H9 (cell line): Measurements from ENCODE around the gene MAPK8IP3. TPM values are rescaled to one million over a fixed set of nuclear protein-coding genes. Genes with fewer than 3 reads are reported as not detected.

Source experiments
- DNase-seq: peaks from one replicate; pipeline ENCODE4 v3.0.0-alpha.2; 2017
- H2AFZ ChIP-seq: one replicate; pipeline ENCODE4 v1.6.1; 2013; ENCODE audit warnings: mild to moderate bottlenecking, low read length, control low read depth, moderate library complexity
- H2AK5ac ChIP-seq: 2 replicates; pipeline ENCODE4 v1.6.1; 2013; ENCODE audit warnings: low read length, control low read depth, mixed read lengths; ENCODE audit not compliant: insufficient read length
- H2BK120ac ChIP-seq: one replicate; pipeline ENCODE4 v1.6.1; 2013; ENCODE audit warnings: low read depth, mild to moderate bottlenecking, low read length, control low read depth, inconsistent platforms; ENCODE audit not compliant: poor library complexity, severe bottlenecking
- H2BK12ac ChIP-seq: 2 replicates; pipeline ENCODE4 v1.6.1; 2013; ENCODE audit warnings: low read length, control low read depth, mixed read lengths, low read depth; ENCODE audit not compliant: insufficient read length
- H2BK15ac ChIP-seq: 2 replicates; pipeline ENCODE4 v1.6.1; 2013; ENCODE audit warnings: low read depth, low read length, control low read depth
- H2BK20ac ChIP-seq: one replicate; pipeline ENCODE4 v1.6.1; 2013; ENCODE audit warnings: low read depth, mild to moderate bottlenecking, low read length, control low read depth, inconsistent platforms; ENCODE audit not compliant: poor library complexity, severe bottlenecking
- H2BK5ac ChIP-seq: 2 replicates; pipeline ENCODE4 v1.6.1; 2013; ENCODE audit warnings: low read length, control low read depth, mixed read lengths; ENCODE audit not compliant: insufficient read length
- H3K14ac ChIP-seq: 2 replicates; pipeline ENCODE4 v1.6.1; 2013; ENCODE audit warnings: low read length, control low read depth; ENCODE audit not compliant: insufficient read depth
- H3K18ac ChIP-seq: 2 replicates; pipeline ENCODE4 v1.6.1; 2013; ENCODE audit warnings: low read depth, mild to moderate bottlenecking, mixed read lengths, low read length, control low read depth; ENCODE audit not compliant: insufficient read length
- H3K23ac ChIP-seq: 2 replicates; pipeline ENCODE4 v1.6.1; 2013; ENCODE audit warnings: low read length, control low read depth, mixed read lengths, low read depth; ENCODE audit not compliant: insufficient read length
- H3K23me2 ChIP-seq: 2 replicates; pipeline ENCODE4 v1.6.1; 2013; ENCODE audit warnings: low read depth, mild to moderate bottlenecking, mixed read lengths, low read length, control low read depth; ENCODE audit not compliant: insufficient read length, poor library complexity, severe bottlenecking
- H3K27ac ChIP-seq: 2 replicates; pipeline ENCODE4 v1.5.1; 2013; ENCODE audit warnings: low read length, control low read depth, mixed read lengths, low read depth; ENCODE audit not compliant: insufficient read length
- H3K27me3 ChIP-seq: 2 replicates; pipeline ENCODE4 v1.6.1; 2013; ENCODE audit warnings: low read length, control low read depth, inconsistent platforms; ENCODE audit not compliant: insufficient read depth
- H3K4ac ChIP-seq: 2 replicates; pipeline ENCODE4 v1.6.1; 2013; ENCODE audit warnings: low read depth, mild to moderate bottlenecking, control low read depth, inconsistent platforms, low read length, moderate library complexity
- H3K4me1 ChIP-seq: 2 replicates; pipeline ENCODE4 v1.6.1; 2013; ENCODE audit warnings: low read length, control low read depth, inconsistent platforms; ENCODE audit not compliant: insufficient read depth
- H3K4me2 ChIP-seq: 2 replicates; pipeline ENCODE4 v1.6.1; 2013; ENCODE audit warnings: low read length, control low read depth, mixed read lengths; ENCODE audit not compliant: insufficient read length, insufficient read depth
- H3K56ac ChIP-seq: 2 replicates; pipeline ENCODE4 v1.6.1; 2013; ENCODE audit warnings: low read depth, mild to moderate bottlenecking, mixed read lengths, low read length, control low read depth; ENCODE audit not compliant: insufficient read length
- H3K79me1 ChIP-seq: 2 replicates; pipeline ENCODE4 v1.6.1; 2013; ENCODE audit warnings: low read depth, mild to moderate bottlenecking, moderate library complexity, low read length, control low read depth, inconsistent platforms; ENCODE audit not compliant: insufficient read depth, poor library complexity, severe bottlenecking
- H3K79me2 ChIP-seq: 2 replicates; pipeline ENCODE4 v1.6.1; 2013; ENCODE audit warnings: low read length, control low read depth, inconsistent platforms; ENCODE audit not compliant: insufficient read depth
- H3K9ac ChIP-seq: 2 replicates; pipeline ENCODE4 v1.6.1; 2013; ENCODE audit warnings: low read length, control low read depth, mixed read lengths; ENCODE audit not compliant: insufficient read length; ENCODE audit errors: extremely low read depth
- H3K9me3 ChIP-seq: one replicate; pipeline ENCODE4 v1.6.1; 2013; ENCODE audit warnings: low read depth, low read length, inconsistent platforms; ENCODE audit not compliant: control insufficient read depth
- H3T11ph ChIP-seq: one replicate; pipeline ENCODE4 v1.6.1; 2013; ENCODE audit warnings: mild to moderate bottlenecking, low read length, control low read depth, inconsistent platforms
- H4K20me1 ChIP-seq: one replicate; pipeline ENCODE4 v1.6.1; 2013; ENCODE audit not compliant: control insufficient read depth, insufficient read length, insufficient read depth
- H4K5ac ChIP-seq: 2 replicates; pipeline ENCODE4 v1.6.1; 2013; ENCODE audit warnings: low read depth, mild to moderate bottlenecking, mixed read lengths, low read length, control low read depth; ENCODE audit not compliant: insufficient read length
- H4K8ac ChIP-seq: replicated peaks from 2 replicates; pipeline ENCODE4 v1.6.1; 2013; ENCODE audit warnings: low read length, control low read depth, mixed read lengths, low read depth; ENCODE audit not compliant: insufficient read length
- H4K91ac ChIP-seq: 2 replicates; pipeline ENCODE4 v1.6.1; 2013; ENCODE audit warnings: low read depth, mild to moderate bottlenecking, moderate library complexity, mixed read lengths, low read length, control low read depth; ENCODE audit not compliant: insufficient read length
- H3K27ac Mint-ChIP-seq, 3 experiments: 2 replicates in 2 of 3; 3 replicates in 1 of 3; pipeline ENCODE4 v1.8.0; 2020 to 2021; ENCODE audit warnings: mixed read lengths in 3 of 3, mild to moderate bottlenecking in 1 of 3, moderate library complexity in 1 of 3
- H3K27me3 Mint-ChIP-seq: 2 replicates; pipeline ENCODE4 v1.8.0; 2021; ENCODE audit warnings: low read depth, mild to moderate bottlenecking, moderate library complexity, mixed read lengths
- H3K36me3 Mint-ChIP-seq, 3 experiments: 2 replicates in 2 of 3; 3 replicates in 1 of 3; pipeline ENCODE4 v1.8.0; 2020 to 2021; ENCODE audit warnings: low read depth in 3 of 3, mixed read lengths in 3 of 3; ENCODE audit not compliant: insufficient read depth in 1 of 3
- H3K4me1 Mint-ChIP-seq, 2 experiments: 2 replicates each; pipeline ENCODE4 v1.8.0; 2020; ENCODE audit warnings: mixed read lengths in 2 of 2
- H3K4me3 Mint-ChIP-seq, 2 experiments: 2 replicates in 1 of 2; 3 replicates in 1 of 2; pipeline ENCODE4 v1.8.0; 2020 to 2021; ENCODE audit warnings: mild to moderate bottlenecking in 2 of 2, mixed read lengths in 2 of 2, moderate library complexity in 1 of 2
- H3K9me3 Mint-ChIP-seq, 2 experiments: 2 replicates in 1 of 2; 3 replicates in 1 of 2; pipeline ENCODE4 v1.8.0; 2020; ENCODE audit warnings: mild to moderate bottlenecking in 2 of 2, mixed read lengths in 2 of 2, moderate library complexity in 1 of 2
- WGBS: extraction: QIAGEN DNeasy Blood & Tissue Kit; methylation state at CpG from one replicate; pipeline ENCODE4 v1.1.7; 2013; ENCODE audit warnings: missing lambda C conversion rate, low lambda C conversion rate, mixed read lengths; ENCODE audit not compliant: insufficient read length; ENCODE audit errors: extremely low coverage; 5-methylcytosine and 5-hydroxymethylcytosine counted together
- total RNA-seq: library from RNA; stranded (reverse); gene quantifications from 2 replicates; pipeline ENCODE4 v1.2.1, GENCODE V29; 2021
- TF ChIP-seq, protein P1 (sequence below): fragments of 200-600 bp; sonication (generic); conservative IDR thresholded peaks from 3 replicates; pipeline ENCODE4 v1.8.0; 2021; ENCODE audit warnings: antibody characterized with exemption, mild to moderate bottlenecking

MAPK8IP3 gene
- total RNA-seq, 1 experiment from 2014 or later, result 51.3 TPM

DNA sequence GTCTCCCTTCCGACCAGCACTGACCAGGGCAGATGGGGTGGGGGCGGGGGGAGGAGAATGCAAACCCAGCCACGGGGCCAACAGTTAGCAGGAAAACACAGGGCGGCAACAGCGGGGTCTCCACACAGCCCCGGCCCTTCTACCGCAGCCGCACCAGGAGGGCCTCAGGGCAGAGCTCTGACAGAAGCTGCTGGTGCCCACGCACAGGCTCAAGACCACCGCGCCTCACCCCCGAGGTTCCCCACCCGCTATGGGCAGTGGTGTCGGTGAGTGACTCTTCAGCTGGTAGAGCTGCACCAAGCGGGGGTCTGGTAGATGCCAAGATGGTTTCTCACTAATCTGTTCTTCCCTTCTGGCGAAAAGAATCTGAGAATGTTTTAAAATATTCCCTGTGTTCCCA, 104.5 kb downstream of the MAPK8IP3 start:
- no peak overlapping the region for H3K27ac Mint-ChIP-seq
- TF ChIP-seq, protein P1, sequence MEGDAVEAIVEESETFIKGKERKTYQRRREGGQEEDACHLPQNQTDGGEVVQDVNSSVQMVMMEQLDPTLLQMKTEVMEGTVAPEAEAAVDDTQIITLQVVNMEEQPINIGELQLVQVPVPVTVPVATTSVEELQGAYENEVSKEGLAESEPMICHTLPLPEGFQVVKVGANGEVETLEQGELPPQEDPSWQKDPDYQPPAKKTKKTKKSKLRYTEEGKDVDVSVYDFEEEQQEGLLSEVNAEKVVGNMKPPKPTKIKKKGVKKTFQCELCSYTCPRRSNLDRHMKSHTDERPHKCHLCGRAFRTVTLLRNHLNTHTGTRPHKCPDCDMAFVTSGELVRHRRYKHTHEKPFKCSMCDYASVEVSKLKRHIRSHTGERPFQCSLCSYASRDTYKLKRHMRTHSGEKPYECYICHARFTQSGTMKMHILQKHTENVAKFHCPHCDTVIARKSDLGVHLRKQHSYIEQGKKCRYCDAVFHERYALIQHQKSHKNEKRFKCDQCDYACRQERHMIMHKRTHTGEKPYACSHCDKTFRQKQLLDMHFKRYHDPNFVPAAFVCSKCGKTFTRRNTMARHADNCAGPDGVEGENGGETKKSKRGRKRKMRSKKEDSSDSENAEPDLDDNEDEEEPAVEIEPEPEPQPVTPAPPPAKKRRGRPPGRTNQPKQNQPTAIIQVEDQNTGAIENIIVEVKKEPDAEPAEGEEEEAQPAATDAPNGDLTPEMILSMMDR, result no peak
- no peak overlapping the region for H3K9ac ChIP-seq
- no peak overlapping the region for H2AFZ ChIP-seq
- no peak overlapping the region for H4K8ac ChIP-seq
- no peak overlapping the region for H3K56ac ChIP-seq
- no peaks in the 10 kb centered on the region for H3K79me1 ChIP-seq
- H3K4me1 ChIP-seq, result no peaks in the 10 kb centered on the region
- no peaks in the 10 kb centered on the region for H3K79me2 ChIP-seq
- H2BK20ac ChIP-seq, result no peak overlapping the region
- no peak overlapping the region for H2BK15ac ChIP-seq
- H4K91ac ChIP-seq, result no peak overlapping the region
- H3K4me1 Mint-ChIP-seq, result peaks cover 0 to 3% of the 10 kb centered on the region in 2 experiments; a peak in 2 of 4 replicates
- no peak overlapping the region for H3K4ac ChIP-seq
- no peak for DNase-seq
- no peak overlapping the region for H2BK120ac ChIP-seq
- H2AK5ac ChIP-seq, result no peak overlapping the region
- H4K20me1 ChIP-seq, result no peaks in the 10 kb centered on the region
- H3K18ac ChIP-seq, result no peak overlapping the region
- no peak overlapping the region for H3K4me2 ChIP-seq
- H3K27ac ChIP-seq, result no peak overlapping the region
- H3K9me3 ChIP-seq, result no peaks in the 10 kb centered on the region
- no peak overlapping the region for H2BK5ac ChIP-seq
- peaks cover 18 to 43% (median 20%) of the 10 kb centered on the region in 3 experiments for H3K36me3 Mint-ChIP-seq
- no CpG with 5 or more reads among the region's 16 CpGs for WGBS
- H3T11ph ChIP-seq, result no peak overlapping the region
- no peaks in the 10 kb centered on the region for H3K23me2 ChIP-seq
- H2BK12ac ChIP-seq, result no peak overlapping the region
- no peaks in the 10 kb centered on the region for H3K27me3 ChIP-seq
- H3K23ac ChIP-seq, result no peak overlapping the region
- no peak overlapping the region for H3K4me3 Mint-ChIP-seq
- no peak overlapping the region for H3K14ac ChIP-seq
- H4K5ac ChIP-seq, result no peak overlapping the region
- no peaks in the 10 kb centered on the region for H3K27me3 Mint-ChIP-seq
- peaks cover 2 to 4% of the 10 kb centered on the region in 2 experiments; a peak in 2 of 5 replicates for H3K9me3 Mint-ChIP-seq
